Trophoblast cell (in vitro differentiated cells and primary cell): ENCODE measurements around the gene KATNBL1. TPM values are rescaled to one million over a fixed set of nuclear protein-coding genes. Genes with fewer than 3 reads are reported as not detected.
A peak's percentile ranks its signal among the peaks of the same experiment; 100 is the strongest.

Experiments used
- DNase-seq, 2 donors: peaks; one replicate each; pipeline ENCODE4 v3.0.0-alpha.2; 2016
- H2AFZ ChIP-seq: 2 replicates; pipeline ENCODE4 v1.6.1; 2013; ENCODE audit warnings: low read length, moderate library complexity, mild to moderate bottlenecking; ENCODE audit not compliant: insufficient read depth, poor library complexity
- H2AK5ac ChIP-seq: 2 replicates; pipeline ENCODE4 v1.6.1; 2013; ENCODE audit warnings: mild to moderate bottlenecking, low read length
- H2BK120ac ChIP-seq: 2 replicates; pipeline ENCODE4 v1.6.1; 2013; ENCODE audit warnings: low read length, mild to moderate bottlenecking, moderate library complexity; ENCODE audit not compliant: insufficient read depth, poor library complexity
- H2BK12ac ChIP-seq: 2 replicates; pipeline ENCODE4 v1.6.1; 2013; ENCODE audit warnings: mild to moderate bottlenecking, low read length, moderate library complexity
- H2BK5ac ChIP-seq: 2 replicates; pipeline ENCODE4 v1.6.1; 2013; ENCODE audit warnings: low read length, low read depth, moderate library complexity, mild to moderate bottlenecking; ENCODE audit not compliant: poor library complexity
- H3K14ac ChIP-seq: 2 replicates; pipeline ENCODE4 v1.6.1; 2013; ENCODE audit warnings: mild to moderate bottlenecking, low read length
- H3K18ac ChIP-seq: 2 replicates; pipeline ENCODE4 v1.6.1; 2013; ENCODE audit warnings: mild to moderate bottlenecking, low read length
- H3K23ac ChIP-seq: 2 replicates; pipeline ENCODE4 v1.6.1; 2013; ENCODE audit warnings: low read length
- H3K27ac ChIP-seq: 2 replicates; pipeline ENCODE4 v1.5.1; 2013; ENCODE audit warnings: low read depth, mild to moderate bottlenecking, inconsistent platforms, low read length, moderate library complexity
- H3K27me3 ChIP-seq: 2 replicates; pipeline ENCODE4 v1.6.1; 2013; ENCODE audit warnings: inconsistent platforms, mild to moderate bottlenecking, low read length, moderate library complexity; ENCODE audit not compliant: insufficient read depth
- H3K36me3 ChIP-seq, 2 experiments: 1 replicate in 1 of 2; 2 replicates in 1 of 2; pipeline ENCODE4 v1.6.1; 2013; ENCODE audit warnings: low read length in 2 of 2, mild to moderate bottlenecking in 2 of 2, moderate library complexity in 1 of 2; ENCODE audit not compliant: insufficient read depth in 2 of 2, control insufficient read depth in 1 of 2
- H3K4ac ChIP-seq: 2 replicates; pipeline ENCODE4 v1.6.1; 2013; ENCODE audit warnings: low read depth, mild to moderate bottlenecking, low read length, moderate library complexity
- H3K4me1 ChIP-seq, 2 experiments: 1 replicate in 1 of 2; 2 replicates in 1 of 2; pipeline ENCODE4 v1.6.1; 2013; ENCODE audit warnings: low read length in 2 of 2, mild to moderate bottlenecking in 2 of 2, moderate library complexity in 1 of 2; ENCODE audit not compliant: insufficient read depth in 2 of 2, control insufficient read depth in 1 of 2
- H3K4me2 ChIP-seq: 2 replicates; pipeline ENCODE4 v1.6.1; 2013; ENCODE audit warnings: inconsistent platforms, mild to moderate bottlenecking, low read length, moderate library complexity
- H3K4me3 ChIP-seq: 2 replicates; pipeline ENCODE4 v1.5.1; 2013; ENCODE audit warnings: mild to moderate bottlenecking, low read depth, low read length, inconsistent platforms
- H3K79me1 ChIP-seq: one replicate; pipeline ENCODE4 v1.6.1; 2013; ENCODE audit warnings: low read length
- H3K79me2 ChIP-seq: 2 replicates; pipeline ENCODE4 v1.6.1; 2013; ENCODE audit warnings: low read length, mild to moderate bottlenecking; ENCODE audit not compliant: control insufficient read depth, insufficient read depth, poor library complexity
- H3K9ac ChIP-seq: 2 replicates; pipeline ENCODE4 v1.6.1; 2013; ENCODE audit warnings: mild to moderate bottlenecking, low read length
- H3K9me3 ChIP-seq: 2 replicates; pipeline ENCODE4 v1.6.1; 2013; ENCODE audit warnings: low read depth, mild to moderate bottlenecking, control low read depth, inconsistent platforms, low read length; ENCODE audit not compliant: insufficient read depth
- H4K12ac ChIP-seq: 2 replicates; pipeline ENCODE4 v1.6.1; 2013; ENCODE audit warnings: low read depth, mild to moderate bottlenecking, low read length, moderate library complexity
- H4K8ac ChIP-seq: 2 replicates; pipeline ENCODE4 v1.6.1; 2013; ENCODE audit warnings: low read depth, mild to moderate bottlenecking, low read length, moderate library complexity
- H4K91ac ChIP-seq: one replicate; pipeline ENCODE4 v1.6.1; 2013; ENCODE audit warnings: low read depth, mild to moderate bottlenecking, low read length, moderate library complexity
- whole genome bisulfite sequencing: extraction: QIAGEN DNeasy Blood & Tissue Kit; methylation state at CpG from one replicate; pipeline ENCODE4 v1.1.7; 2013; ENCODE audit warnings: missing lambda C conversion rate; ENCODE audit not compliant: insufficient read length, insufficient coverage; ENCODE audit errors: extremely low coverage; 5-methylcytosine and 5-hydroxymethylcytosine counted together
- polyA plus RNA-seq: library from polyadenylated mRNA; stranded (reverse); fragments of 200-250 nt; gene quantifications from 2 replicates; pipeline ENCODE4 v1.2.3, GENCODE V29; 2013

KATNBL1 gene, protein sequence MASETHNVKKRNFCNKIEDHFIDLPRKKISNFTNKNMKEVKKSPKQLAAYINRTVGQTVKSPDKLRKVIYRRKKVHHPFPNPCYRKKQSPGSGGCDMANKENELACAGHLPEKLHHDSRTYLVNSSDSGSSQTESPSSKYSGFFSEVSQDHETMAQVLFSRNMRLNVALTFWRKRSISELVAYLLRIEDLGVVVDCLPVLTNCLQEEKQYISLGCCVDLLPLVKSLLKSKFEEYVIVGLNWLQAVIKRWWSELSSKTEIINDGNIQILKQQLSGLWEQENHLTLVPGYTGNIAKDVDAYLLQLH
- polyA plus RNA-seq: 39.6 and 41.5 TPM in 2 replicates

GRCh38 chr15:34209421-34210282 is at the start of gene KATNBL1:
TSS of gene KATNBL1 (minus strand) at chr15:34210096. CDS start at chr15:34163676, 46,420 bp downstream.
- Histone ChIP-seq H3K4me2 (peak within 1 kb of the TSS; percentile 76), H2BK5ac (peak within 1 kb of the TSS; percentile 93), H3K79me1 (peaks cover 3% of the 10 kb centered on the region), H3K14ac (peak within 1 kb of the TSS; percentile 94), H3K27me3 (no peaks in the 10 kb centered on the region), H2BK120ac (peak within 1 kb of the TSS; percentile 92), H3K23ac (no peak within 1 kb of the TSS), H4K8ac (peak within 1 kb of the TSS; percentile 98), H3K4me3 (peak within 1 kb of the TSS; percentile 91), H2AFZ (peak within 1 kb of the TSS; percentile 92), H3K4me1 (peaks cover 2 to 3% of the 10 kb centered on the region in 2 experiments), H4K91ac (peak within 1 kb of the TSS; percentile 94), H3K79me2 (peaks cover 9% of the 10 kb centered on the region), H3K4ac (peak within 1 kb of the TSS; percentile 76), H3K18ac (peak within 1 kb of the TSS; percentile 91), H3K27ac (peak within 1 kb of the TSS; percentile 97), H3K36me3 (peaks cover 0 to 2% of the 10 kb centered on the region in 2 experiments), H2AK5ac (no peak within 1 kb of the TSS), H2BK12ac (no peak within 1 kb of the TSS), H3K9me3 (no peaks in the 10 kb centered on the region), H3K9ac (peak within 1 kb of the TSS; percentile 94), H4K12ac (peak within 1 kb of the TSS; percentile 81)
- peak; percentile 96 to 99 for DNase-seq
- no CpG with 5 or more reads among the region's 81 CpGs for WGBS

GRCh38 chr15:34259566-34259965 is 49.7 kb upstream of the KATNBL1 start:
- Histone ChIP-seq H3K18ac (no peak overlapping the region), H3K9ac (no peak overlapping the region), H3K79me2 (no peaks in the 10 kb centered on the region), H3K14ac (no peak overlapping the region), H2BK120ac (no peak overlapping the region), H3K9me3 (no peaks in the 10 kb centered on the region), H3K27me3 (no peaks in the 10 kb centered on the region), H2BK12ac (no peak overlapping the region), H3K79me1 (no peaks in the 10 kb centered on the region), H2AFZ (no peak overlapping the region), H4K12ac (no peak overlapping the region), H3K4me1 (no peaks in the 10 kb centered on the region), H2AK5ac (no peak overlapping the region), H4K8ac (no peak overlapping the region), H4K91ac (no peak overlapping the region), H3K4me2 (no peak overlapping the region), H3K36me3 (no peaks in the 10 kb centered on the region), H3K4ac (no peak overlapping the region), H3K23ac (no peak overlapping the region), H3K4me3 (no peak overlapping the region), H2BK5ac (no peak overlapping the region), H3K27ac (no peak overlapping the region)
- DNase-seq: no peak
- no CpG with 5 or more reads among the region's 3 CpGs for WGBS

DNA sequence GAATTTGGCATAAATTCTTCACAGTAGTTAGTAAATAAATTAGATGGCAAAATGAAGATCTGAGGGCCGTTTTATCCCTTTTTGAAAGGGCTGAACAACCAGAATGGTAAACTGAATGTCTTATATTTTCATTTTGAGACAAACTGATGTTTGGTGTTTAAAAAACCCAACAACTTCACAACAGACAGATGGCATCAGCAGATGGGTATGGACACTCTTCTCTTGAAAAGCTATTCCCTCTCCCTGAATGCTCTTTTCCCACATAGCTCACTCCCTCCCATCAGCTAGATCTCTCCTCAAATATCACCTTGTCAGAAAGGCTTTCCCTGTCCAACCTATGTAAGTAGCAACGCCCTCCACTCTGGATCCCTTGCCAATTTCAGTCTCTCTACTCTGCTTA is 48.3 kb upstream of the KATNBL1 start:
- DNase-seq: no peak
- Histone ChIP-seq H3K9ac (no peak overlapping the region), H2BK5ac (no peak overlapping the region), H3K23ac (no peak overlapping the region), H4K12ac (no peak overlapping the region), H4K91ac (no peak overlapping the region), H2AFZ (no peak overlapping the region), H3K14ac (no peak overlapping the region), H3K79me1 (no peaks in the 10 kb centered on the region), H3K79me2 (no peaks in the 10 kb centered on the region), H3K18ac (no peak overlapping the region), H2BK12ac (no peak overlapping the region), H3K4ac (no peak overlapping the region), H2BK120ac (no peak overlapping the region), H3K36me3 (peaks cover 0 to 3% of the 10 kb centered on the region in 2 experiments), H3K4me1 (no peaks in the 10 kb centered on the region), H3K4me2 (no peak overlapping the region), H4K8ac (no peak overlapping the region), H3K4me3 (no peak overlapping the region), H2AK5ac (no peak overlapping the region), H3K9me3 (no peaks in the 10 kb centered on the region), H3K27ac (no peak overlapping the region), H3K27me3 (no peaks in the 10 kb centered on the region)
- no CpG with 5 or more reads among the region's 2 CpGs for WGBS

GRCh38 chr15:34252545-34252944 is 42.6 kb upstream of the KATNBL1 start:
- Histone ChIP-seq H3K18ac (no peak overlapping the region), H3K36me3 (peaks cover 0 to 5% of the 10 kb centered on the region in 2 experiments), H3K27me3 (no peaks in the 10 kb centered on the region), H3K14ac (no peak overlapping the region), H3K4me2 (no peak overlapping the region), H3K27ac (no peak overlapping the region), H3K4ac (no peak overlapping the region), H3K79me2 (no peaks in the 10 kb centered on the region), H3K9me3 (no peaks in the 10 kb centered on the region), H3K79me1 (no peaks in the 10 kb centered on the region), H2BK120ac (no peak overlapping the region), H4K8ac (no peak overlapping the region), H3K23ac (no peak overlapping the region), H2AK5ac (no peak overlapping the region), H2AFZ (no peak overlapping the region), H2BK5ac (no peak overlapping the region), H4K12ac (no peak overlapping the region), H3K9ac (no peak overlapping the region), H3K4me3 (no peak overlapping the region), H3K4me1 (no peaks in the 10 kb centered on the region), H2BK12ac (no peak overlapping the region), H4K91ac (no peak overlapping the region)
- DNase-seq: no peak
